ENCODE data around the gene ABCC11.
"Not testable (repeated sequence)": the region's sequence is repeated elsewhere in the genome, so short reads cannot be mapped to it uniquely, and the experiment has no call there.

ABCC11 gene

DNA sequence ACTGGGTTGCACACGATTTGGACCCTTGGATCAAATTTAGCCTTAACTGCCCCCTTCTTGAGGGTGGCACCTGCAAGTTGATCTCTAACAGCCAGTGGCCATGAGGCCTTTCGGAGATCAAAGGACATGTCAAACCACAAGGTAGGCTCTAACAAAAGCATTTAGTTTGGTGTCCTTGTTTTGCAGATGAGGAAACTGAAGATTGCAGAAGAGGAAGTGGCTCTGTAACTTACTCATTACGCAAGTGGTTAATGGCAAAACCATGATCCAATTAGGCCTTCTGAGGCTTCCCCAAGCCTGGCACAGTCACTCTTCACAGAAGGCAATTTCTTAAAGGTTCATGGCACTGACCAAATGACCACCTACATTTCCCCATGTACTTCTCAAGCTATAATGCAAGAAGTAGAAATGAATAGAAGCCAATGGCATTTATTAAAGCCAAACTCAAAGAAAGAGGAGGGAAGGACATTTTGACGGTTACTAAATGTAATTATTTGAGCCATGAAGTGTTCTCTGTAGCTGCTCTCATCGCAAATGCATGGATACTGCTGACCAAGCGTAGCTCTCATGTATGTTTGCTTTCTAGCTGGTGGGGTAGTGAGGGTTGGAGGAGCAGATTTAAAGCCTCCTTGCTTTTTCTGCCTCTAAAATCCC, 58.8 kb downstream of the ABCC11 start:
- no peak for DNase-seq
- intact Hi-C loops (cut with DNase I; ENCODE audit: low total_unique reads) = no loop called here
- Histone ChIP-seq H3K27me3 (no peaks in the 10 kb centered on the region), H3K36me3 (no peaks in the 10 kb centered on the region), H3K27ac (no peak overlapping the region), H3K9me3 (no peaks in the 10 kb centered on the region), H3K4me3 (no peak overlapping the region), H3K4me1 (no peaks in the 10 kb centered on the region)
- TF ChIP-seq, protein P1, sequence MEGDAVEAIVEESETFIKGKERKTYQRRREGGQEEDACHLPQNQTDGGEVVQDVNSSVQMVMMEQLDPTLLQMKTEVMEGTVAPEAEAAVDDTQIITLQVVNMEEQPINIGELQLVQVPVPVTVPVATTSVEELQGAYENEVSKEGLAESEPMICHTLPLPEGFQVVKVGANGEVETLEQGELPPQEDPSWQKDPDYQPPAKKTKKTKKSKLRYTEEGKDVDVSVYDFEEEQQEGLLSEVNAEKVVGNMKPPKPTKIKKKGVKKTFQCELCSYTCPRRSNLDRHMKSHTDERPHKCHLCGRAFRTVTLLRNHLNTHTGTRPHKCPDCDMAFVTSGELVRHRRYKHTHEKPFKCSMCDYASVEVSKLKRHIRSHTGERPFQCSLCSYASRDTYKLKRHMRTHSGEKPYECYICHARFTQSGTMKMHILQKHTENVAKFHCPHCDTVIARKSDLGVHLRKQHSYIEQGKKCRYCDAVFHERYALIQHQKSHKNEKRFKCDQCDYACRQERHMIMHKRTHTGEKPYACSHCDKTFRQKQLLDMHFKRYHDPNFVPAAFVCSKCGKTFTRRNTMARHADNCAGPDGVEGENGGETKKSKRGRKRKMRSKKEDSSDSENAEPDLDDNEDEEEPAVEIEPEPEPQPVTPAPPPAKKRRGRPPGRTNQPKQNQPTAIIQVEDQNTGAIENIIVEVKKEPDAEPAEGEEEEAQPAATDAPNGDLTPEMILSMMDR (IDR thresholded peaks at IDR 0.05) = no peak

DNA sequence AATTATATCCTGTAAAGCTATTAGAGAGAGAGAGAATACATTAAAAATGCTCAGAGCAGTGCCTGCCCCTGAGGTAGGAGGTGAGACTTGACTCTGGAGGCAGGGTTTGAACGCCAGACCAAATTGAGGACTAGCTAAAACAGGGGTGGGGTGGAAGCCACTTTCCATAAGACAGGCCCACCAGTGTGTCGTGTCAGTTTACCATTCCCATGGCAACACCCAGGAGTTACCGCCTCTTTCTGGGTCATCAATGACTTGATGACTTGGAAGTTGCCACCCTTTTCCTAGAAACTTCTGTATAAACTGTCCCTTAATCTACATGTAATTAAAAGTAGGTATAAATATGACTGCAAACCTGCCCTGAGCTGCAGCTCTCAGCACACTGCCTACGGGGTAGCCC, 59.6 kb downstream of the ABCC11 start:
- TF ChIP-seq, protein P1 (IDR thresholded peaks at IDR 0.05) = no peak
- no peak for DNase-seq
- Histone ChIP-seq H3K4me1 (no peaks in the 10 kb centered on the region), H3K36me3 (no peaks in the 10 kb centered on the region), H3K4me3 (no peak overlapping the region), H3K27ac (no peak overlapping the region), H3K27me3 (no peaks in the 10 kb centered on the region), H3K9me3 (no peaks in the 10 kb centered on the region)
- intact Hi-C loops (cut with DNase I; ENCODE audit: low total_unique reads) = no loop called here

DNA sequence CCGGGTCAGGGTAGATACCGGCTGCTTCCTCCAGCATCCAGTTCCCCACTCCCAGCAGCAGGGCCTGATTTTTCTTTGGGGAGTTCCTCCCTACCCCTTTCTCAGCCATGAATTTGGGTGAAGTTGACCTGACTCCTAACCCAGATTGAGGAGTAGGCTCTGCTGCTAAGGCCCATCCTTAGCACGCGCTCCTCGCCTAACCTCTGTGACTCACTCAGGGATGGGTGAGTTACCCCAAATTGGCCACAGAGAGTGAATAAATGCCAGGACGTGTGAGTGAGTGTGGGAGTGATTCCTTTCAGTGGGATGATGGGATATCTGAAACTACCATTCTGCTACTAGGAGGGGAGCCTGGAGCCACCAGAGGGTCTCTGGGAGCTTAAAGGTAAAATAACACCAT, 62.7 kb downstream of the ABCC11 start:
- DNase-seq = no peak
- no peak overlapping the region for H3K27ac ChIP-seq
- H3K4me3 ChIP-seq = no peak overlapping the region
- intact Hi-C loops (cut with DNase I; ENCODE audit: low total_unique reads) = no loop called here
- no peaks in the 10 kb centered on the region for H3K9me3 ChIP-seq
- no peaks in the 10 kb centered on the region for H3K27me3 ChIP-seq
- no peaks in the 10 kb centered on the region for H3K36me3 ChIP-seq
- TF ChIP-seq, protein P1 (IDR thresholded peaks at IDR 0.05) = no peak
- H3K4me1 ChIP-seq = no peaks in the 10 kb centered on the region

DNA sequence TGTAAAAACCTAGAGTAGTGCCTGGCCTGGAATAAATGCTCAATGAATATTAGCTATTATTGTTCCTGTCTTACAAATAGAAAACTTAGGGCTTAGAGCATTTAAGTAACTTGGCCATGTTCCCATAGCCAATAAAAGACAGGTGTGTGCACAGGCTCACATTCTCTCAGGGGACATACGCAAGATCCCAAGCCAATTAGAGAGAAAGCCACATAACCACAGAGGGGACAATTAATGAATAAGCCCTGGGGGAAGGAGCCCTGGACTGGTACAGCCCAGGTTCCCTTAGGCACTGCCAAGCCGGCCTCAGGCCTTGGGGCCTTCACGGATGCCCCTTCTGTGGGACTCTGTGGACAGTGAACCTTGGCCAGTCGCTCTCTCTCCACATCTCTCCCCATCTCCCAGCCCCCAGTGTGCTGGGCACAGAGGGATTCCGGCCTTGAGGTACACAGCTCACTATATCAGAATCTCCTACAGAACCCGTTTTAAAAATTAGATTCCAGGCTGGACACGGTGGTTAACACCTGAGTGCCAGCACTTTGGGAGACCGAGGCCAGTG, 64.3 kb downstream of the ABCC11 start:
- intact Hi-C loops (cut with DNase I; ENCODE audit: low total_unique reads) = no loop called here
- Histone ChIP-seq H3K27me3 (no peaks in the 10 kb centered on the region), H3K9me3 (no peaks in the 10 kb centered on the region), H3K36me3 (no peaks in the 10 kb centered on the region), H3K4me1 (no peaks in the 10 kb centered on the region), H3K4me3 (no peak overlapping the region), H3K27ac (no peak overlapping the region)
- no peak for DNase-seq
- TF ChIP-seq, protein P1 (IDR thresholded peaks at IDR 0.05) = no peak

DNA sequence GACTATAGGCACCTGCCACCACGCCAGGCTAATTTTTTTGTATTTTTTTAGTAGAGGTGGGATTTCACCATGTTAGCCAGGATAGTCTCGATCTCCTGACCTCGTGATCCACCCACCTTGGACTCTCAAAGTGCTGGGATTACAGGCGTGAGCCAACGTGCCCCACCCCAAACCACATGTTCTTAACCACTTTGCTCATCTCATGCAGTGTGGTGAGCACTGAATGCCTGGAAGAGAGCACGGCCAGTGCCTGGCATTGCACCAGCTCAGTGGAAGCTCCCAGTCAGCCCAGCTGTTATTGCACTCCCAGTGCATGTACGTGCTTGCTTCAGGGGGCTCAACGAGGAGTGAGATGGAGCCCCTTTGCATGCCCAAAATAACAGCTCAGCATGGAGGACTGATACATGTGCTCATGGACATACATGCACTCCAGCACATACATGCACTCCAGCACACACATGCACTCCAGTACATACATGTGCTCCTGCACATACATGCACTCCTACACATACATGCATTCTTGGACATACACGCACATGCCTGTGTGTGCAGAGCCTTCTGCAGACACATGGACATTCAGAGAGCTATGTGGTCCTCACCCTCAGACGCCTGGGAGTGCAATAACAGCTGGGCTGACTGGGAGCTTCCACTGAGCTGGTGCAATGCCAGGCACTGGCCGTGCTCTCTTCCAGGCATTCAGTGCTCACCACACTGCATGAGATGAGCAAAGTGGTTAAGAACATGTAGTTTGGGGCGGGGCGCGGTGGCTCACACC, 65.4 kb downstream of the ABCC11 start:
- H3K27me3 ChIP-seq; DNase-seq; H3K27ac ChIP-seq; H3K9me3 ChIP-seq; H3K36me3 ChIP-seq; H3K4me3 ChIP-seq; H3K4me1 ChIP-seq; intact Hi-C loops (cut with DNase I; ENCODE audit: low total_unique reads): not testable (repeated sequence)

DNA sequence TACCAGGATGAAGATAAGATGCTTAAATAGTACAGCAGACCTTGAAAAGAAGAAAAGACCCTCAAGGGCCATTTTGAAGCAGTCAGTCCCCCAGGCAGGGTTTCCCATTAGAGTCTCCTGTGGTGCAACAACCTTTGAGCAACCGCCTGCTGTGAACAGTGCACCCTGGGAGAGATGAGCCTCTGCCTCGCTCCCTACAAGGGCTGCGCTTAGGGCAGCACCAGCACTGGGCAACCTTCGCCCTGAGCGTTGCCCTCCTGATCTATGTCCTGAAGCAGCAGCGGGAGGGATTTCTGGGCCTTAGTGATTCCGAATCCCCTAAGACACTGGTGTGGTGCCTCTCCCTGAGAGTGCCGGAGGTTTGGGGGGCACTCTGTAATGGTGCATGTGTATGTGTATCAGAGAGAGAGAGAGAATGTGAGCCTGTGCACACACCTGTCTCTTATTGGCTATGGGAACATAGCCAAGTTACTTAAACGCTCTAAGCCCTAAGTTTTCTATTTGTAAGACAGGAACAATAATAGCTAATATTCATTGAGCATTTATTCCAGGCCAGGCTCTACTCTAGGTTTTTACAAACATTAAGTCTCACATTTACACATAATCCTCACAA, 66.4 kb downstream of the ABCC11 start:
- no peak overlapping the region for H3K4me3 ChIP-seq
- H3K36me3 ChIP-seq = no peaks in the 10 kb centered on the region
- TF ChIP-seq, protein P1 (IDR thresholded peaks at IDR 0.05) = no peak
- H3K9me3 ChIP-seq = no peaks in the 10 kb centered on the region
- DNase-seq = no peak
- H3K27me3 ChIP-seq = peaks cover 0 to 2% of the 10 kb centered on the region in 2 donors
- H3K4me1 ChIP-seq = no peaks in the 10 kb centered on the region
- no peak overlapping the region for H3K27ac ChIP-seq
- intact Hi-C loops (cut with DNase I; ENCODE audit: low total_unique reads) = no loop called here

All from tibial artery (tissue), 4 donors.